NCI-H524 treated with DMSO at 0.1 percent for 48 hours (cell line): ENCODE results near the gene TMEM178B.
"Not testable (repeated sequence)": the region's sequence is repeated elsewhere in the genome, so short reads cannot be mapped to it uniquely, and the experiment has no call there.

Experiments
- DNase-seq: peaks from one replicate; lab custom pipeline; 2025; lab: John Stamatoyannopoulos, UW

Gene TMEM178B

GRCh38 chr7:141144921-141145629 is 71.2 kb downstream of the TMEM178B start:
- no peak for DNase-seq

GRCh38 chr7:141145630-141145982 is 71.7 kb downstream of the TMEM178B start:
- DNase-seq = no peak

- no peak for DNase-seq
Observed at GRCh38 chr7:141147482-141147881, 73.6 kb downstream of the TMEM178B start.

- no peak for DNase-seq
Observed at GRCh38 chr7:141150465-141150864, 76.6 kb downstream of the TMEM178B start.

- no peak for DNase-seq
Observed at GRCh38 chr7:141151746-141152145, 77.9 kb downstream of the TMEM178B start.

- DNase-seq = no peak
Observed at GRCh38 chr7:141153231-141153630, 79.4 kb downstream of the TMEM178B start.

GRCh38 chr7:141154131-141154732 is 80.4 kb downstream of the TMEM178B start:
- no peak for DNase-seq

GRCh38 chr7:141156407-141156806 is 82.5 kb downstream of the TMEM178B start:
- DNase-seq = peak; percentile 4

- no peak for DNase-seq
Observed at GRCh38 chr7:141157138-141157765, 83.4 kb downstream of the TMEM178B start.

- no peak for DNase-seq
Observed at GRCh38 chr7:141158561-141158960, 84.7 kb downstream of the TMEM178B start.

- no peak for DNase-seq
Observed at GRCh38 chr7:141160246-141160860, 86.5 kb downstream of the TMEM178B start.

GRCh38 chr7:141161550-141162535 is 88.0 kb downstream of the TMEM178B start:
- DNase-seq = no peak

- no peak for DNase-seq
Observed at GRCh38 chr7:141165521-141165920, 91.7 kb downstream of the TMEM178B start.

- no peak for DNase-seq
Observed at GRCh38 chr7:141166926-141167325, 93.1 kb downstream of the TMEM178B start.

- DNase-seq = no peak
Observed at GRCh38 chr7:141167381-141167964, 93.6 kb downstream of the TMEM178B start.

- DNase-seq = not testable (repeated sequence)
Observed at GRCh38 chr7:141169157-141169556, 95.3 kb downstream of the TMEM178B start.

- DNase-seq = not testable (repeated sequence)
Observed at GRCh38 chr7:141175728-141176127, 101.9 kb downstream of the TMEM178B start.

- not testable (repeated sequence) for DNase-seq
Observed at GRCh38 chr7:141177120-141177519, 103.3 kb downstream of the TMEM178B start.

GRCh38 chr7:141178486-141179135 is 104.7 kb downstream of the TMEM178B start:
- DNase-seq = no peak

- DNase-seq = no peak
Observed at GRCh38 chr7:141181812-141182211, 107.9 kb downstream of the TMEM178B start.
